ENCODE measurements around the gene IER3.
"Not testable (repeated sequence)": the region's sequence is repeated elsewhere in the genome, so short reads cannot be mapped to it uniquely, and the experiment has no call there.

Gene IER3

GRCh38 chr6:30768634-30769087, 24.3 kb upstream of the IER3 start:
- DNase-seq (ENCODE audit: low read depth) = no peak

DNA sequence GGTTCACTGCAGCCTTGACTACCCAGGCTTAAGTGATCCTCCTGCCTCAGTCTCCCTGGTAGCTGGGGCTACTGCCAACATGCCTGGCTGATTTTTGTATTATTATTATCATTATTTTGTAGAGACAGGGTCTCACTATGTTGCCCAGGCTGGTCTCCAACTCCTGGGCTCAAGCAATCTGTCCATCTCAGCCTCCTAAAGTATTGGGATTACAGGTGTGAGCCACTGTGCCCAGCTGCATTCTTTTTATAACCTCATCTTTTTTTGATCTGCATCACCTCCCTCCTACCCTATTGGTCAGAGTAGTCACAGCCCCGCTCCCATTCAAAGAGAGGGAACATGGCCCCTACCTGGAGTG, 23.6 kb upstream of the IER3 start:
- DNase-seq (ENCODE audit: low read depth) = no peak

DNA sequence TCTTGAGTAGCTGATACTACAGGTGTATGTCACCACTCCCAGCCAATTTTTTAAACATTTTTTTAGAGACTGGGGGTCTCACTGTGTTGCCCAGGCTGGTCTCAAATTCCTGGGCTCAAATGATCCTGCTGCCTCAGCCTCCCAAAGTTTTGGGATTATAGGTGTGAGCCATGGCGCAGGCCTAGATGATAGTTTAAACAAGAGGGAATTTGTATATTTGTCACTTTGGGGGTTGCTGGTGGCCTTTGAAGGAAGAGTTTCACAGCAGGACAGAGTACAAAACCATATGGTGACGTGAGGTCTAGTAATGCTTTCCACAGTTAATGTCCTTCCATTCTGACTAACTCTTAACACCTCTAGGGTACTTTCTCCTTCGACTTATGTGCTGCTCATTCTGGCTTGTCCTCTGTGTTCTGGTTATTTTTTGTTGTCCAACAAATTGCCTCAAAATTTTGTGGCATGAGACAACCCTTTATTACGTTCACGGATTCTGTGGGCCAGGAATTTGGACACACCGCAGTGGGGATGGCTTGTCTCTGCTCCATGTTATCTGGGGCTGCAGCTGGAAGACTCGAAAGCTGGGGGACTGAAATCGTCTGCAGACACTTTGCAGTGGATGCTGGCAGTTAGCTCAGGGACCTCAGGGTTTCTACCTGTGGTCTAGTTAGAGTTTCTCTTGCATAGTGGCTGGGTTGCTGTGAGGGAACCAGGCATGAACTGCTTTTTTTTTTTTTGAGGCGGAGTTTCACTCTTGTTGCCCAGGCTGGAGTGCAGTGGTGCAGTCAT, 23.0 kb upstream of the IER3 start:
- DNase-seq (ENCODE audit: low read depth) = no peak

GRCh38 chr6:30766461-30767157, 22.3 kb upstream of the IER3 start:
- DNase-seq (ENCODE audit: low read depth) = no peak

- DNase-seq (ENCODE audit: low read depth) = not testable (repeated sequence)
These were observed 21.1 kb upstream of the IER3 start for GRCh38 chr6:30765495-30765894.

DNA sequence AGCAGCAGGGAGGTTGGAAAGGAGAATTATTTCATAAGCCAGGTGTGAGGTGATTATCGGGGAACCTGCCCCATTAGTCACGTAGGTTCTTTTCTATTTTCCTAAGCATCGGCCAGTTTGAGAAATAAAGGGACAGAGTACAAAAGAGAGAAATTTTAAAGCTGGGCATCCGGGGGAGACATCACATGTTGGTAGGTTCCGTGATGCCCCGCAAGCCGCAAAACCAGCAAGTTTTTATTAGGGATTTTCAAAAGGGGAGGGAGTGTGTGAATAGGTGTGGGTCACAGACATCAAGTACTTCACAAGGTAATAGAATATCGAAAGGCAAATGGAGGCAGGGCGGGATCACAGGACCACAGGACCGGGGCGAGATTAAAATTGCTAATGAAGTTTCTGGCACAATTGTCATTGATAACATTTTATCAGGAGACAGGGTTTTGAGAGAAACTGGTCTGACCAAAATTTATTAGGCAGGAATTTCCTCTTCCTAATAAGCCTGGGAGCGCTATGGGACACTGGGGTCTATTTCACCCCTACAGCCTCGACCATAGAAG, 20.2 kb upstream of the IER3 start:
- not testable (repeated sequence) for DNase-seq (ENCODE audit: low read depth)

DNA sequence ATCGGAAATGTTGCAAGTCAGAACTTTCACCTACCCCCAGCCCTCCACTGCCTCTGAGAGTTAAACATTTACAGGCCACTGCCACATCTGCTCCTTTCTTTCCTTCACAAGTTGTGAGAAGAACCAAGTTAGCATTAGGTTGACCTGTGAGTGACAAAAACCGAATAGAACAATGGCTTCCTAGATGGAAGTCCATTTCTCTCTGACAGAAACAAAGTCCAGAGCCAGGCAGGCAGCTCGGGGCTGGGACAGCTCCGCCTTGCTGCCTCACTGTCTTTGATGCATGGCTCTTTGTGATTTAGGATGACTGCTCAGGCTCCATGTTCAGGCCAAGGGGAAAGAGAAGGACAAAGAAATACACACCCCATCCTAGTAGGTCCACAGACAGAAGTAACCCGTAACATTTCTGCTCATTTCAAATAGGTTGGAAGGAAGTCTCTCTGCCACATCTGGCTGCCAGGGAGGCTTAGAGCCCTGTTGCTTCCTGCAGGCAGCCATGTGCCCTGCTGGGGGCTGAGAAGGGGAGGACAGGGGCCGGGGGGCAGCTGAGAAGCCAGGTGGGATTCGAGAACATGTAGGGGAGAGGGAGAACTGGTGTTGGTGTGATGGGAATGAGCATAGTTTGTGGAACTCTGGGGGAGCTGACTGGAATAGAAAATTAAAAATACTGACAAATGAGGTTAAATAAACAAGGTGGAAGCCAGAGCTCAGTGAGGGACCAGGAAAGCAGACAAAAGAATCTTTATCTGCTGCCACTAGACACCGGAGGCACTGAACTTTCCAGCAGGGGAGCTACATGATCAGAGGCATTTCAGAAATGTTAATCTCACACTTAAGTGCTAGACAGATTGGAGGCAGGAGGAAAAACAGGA, 19.5 kb upstream of the IER3 start:
- DNase-seq (ENCODE audit: low read depth) = no peak

- DNase-seq (ENCODE audit: low read depth) = no peak
These were observed 18.8 kb upstream of the IER3 start for GRCh38 chr6:30763155-30763617.

- no peak for DNase-seq (ENCODE audit: low read depth)
These were observed 17.6 kb upstream of the IER3 start for GRCh38 chr6:30761791-30762429.

DNA sequence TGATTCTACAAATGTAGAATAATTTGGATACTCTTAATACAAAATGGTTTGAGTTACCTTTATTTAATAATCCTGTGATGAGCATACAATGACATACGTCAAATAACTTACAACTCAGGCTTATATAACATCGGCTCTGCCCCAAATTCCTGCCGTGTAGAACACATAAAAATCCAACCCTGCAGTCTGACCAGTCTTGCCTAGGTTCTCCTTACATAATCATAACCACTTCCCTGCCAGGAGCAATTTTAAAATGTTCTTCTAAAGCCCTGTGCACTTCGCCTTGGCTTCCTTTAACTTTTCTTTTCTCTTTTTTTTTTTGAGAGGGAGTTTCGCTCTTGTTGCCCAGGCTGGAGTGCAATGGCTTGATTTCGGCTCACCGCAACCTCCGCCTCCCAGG, 16.2 kb upstream of the IER3 start:
- DNase-seq (ENCODE audit: low read depth) = no peak

DNA sequence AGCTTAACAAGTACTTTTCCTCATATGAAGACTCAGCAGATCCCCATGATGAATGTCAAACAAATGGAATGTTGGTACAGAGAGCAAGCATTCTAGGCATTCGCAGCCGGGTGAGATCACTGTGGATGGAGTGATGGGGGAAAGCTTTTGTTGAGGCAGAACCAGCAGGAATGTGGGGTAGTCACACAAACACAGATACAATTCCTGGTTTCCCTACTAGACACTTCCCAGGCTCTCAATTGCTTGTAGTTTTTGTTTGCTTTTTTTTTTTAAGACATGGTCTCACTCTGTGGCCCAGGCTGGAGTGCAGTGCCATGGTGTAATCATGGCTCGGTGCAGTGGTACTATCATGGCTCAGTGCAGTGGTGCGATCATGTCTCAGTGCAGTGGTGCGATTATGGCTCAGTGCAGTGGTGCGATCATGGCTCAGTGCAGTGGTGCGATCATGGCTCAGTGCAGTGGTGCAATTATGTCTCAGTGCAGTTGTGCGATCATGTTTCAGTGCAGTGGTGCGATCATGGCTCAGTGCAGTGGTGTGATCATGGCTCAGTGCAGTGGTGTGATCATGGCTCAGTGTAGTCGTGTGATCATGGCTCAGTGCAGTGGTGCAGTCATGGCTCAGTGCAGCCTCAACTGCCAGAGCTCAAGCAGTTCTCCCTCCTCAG, 15.4 kb upstream of the IER3 start:
- DNase-seq (ENCODE audit: low read depth) = peak; percentile 98

DNA sequence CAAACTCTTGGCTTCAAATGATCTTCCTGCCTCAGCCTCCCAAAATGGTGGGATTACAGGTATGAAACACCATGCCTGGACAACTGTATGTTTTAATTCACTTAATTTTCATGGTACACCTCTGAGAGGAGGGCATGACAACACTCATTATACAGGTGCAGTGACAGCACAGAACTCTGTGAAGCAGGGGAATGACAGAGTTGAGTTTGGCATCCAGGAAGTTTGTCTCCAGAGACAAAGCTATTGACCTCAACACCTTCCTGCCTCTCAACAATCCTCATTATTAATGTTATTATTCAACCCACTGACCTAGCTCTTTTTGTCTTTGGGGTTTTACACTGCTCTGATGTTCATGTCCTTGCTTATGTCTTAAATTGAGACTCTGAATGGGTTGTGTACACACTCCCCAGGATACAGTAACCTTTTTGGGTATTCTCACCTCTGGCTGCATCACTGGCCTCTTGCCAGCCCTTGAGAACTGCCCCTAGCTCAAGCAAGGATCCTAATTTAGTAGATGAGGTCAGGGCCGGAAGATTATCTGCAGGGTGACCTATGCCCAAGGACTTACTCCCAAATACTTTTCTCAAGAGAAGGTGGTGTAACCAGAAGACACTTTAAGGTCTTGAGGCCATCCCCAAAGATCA, 13.0 kb upstream of the IER3 start:
- DNase-seq (ENCODE audit: low read depth) = no peak

DNA sequence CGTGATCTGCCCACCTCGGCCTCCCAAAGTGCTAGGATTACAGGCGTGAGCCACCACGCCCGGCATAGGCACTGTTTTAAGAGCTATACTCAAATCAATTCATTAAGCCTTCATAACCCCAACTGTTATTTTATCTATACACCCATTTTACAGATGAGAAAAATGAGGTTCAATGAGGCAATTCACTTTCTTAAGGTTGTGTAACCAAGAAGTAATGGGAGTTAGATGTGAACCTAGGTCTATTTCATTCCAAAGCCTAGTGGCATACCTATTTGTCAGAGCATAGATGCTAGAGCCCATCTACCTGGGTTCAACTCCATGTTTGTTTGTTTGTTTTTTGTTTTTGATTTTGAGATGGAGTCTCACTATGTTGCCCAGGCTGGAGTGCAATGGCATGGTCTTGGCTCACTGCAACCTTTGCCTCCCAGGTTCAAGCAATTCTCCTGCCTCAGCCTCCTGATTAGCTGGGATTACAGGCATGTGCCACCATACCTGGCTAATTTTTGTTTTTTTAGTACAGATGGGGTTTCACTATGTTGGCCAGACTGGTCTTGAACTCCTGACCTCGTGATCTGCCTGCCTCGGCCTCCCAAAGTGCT, 12.2 kb upstream of the IER3 start:
- DNase-seq (ENCODE audit: low read depth) = not testable (repeated sequence)

- DNase-seq (ENCODE audit: low read depth) = no peak
These were observed 10.3 kb upstream of the IER3 start for GRCh38 chr6:30754631-30755030.

GRCh38 chr6:30752157-30752927, 8.0 kb upstream of the IER3 start:
- peak; percentile 99 for DNase-seq (ENCODE audit: low read depth)

GRCh38 chr6:30750379-30750668, 6.0 kb upstream of the IER3 start:
- DNase-seq (ENCODE audit: low read depth) = no peak

- DNase-seq (ENCODE audit: low read depth) = no peak
These were observed 5.4 kb upstream of the IER3 start for GRCh38 chr6:30749554-30750378.

GRCh38 chr6:30748851-30749540, 4.6 kb upstream of the IER3 start:
- no peak for DNase-seq (ENCODE audit: low read depth)

Data from non-pigmented ciliary epithelial cell (primary cell).